ENCODE data around the gene CTNNBL1. TPM values are rescaled to one million over a fixed set of nuclear protein-coding genes. Genes with fewer than 3 reads are reported as not detected.

The CTNNBL1 gene
- total RNA-seq, 1 donor from 2014 or later, result 58.0 TPM

DNA sequence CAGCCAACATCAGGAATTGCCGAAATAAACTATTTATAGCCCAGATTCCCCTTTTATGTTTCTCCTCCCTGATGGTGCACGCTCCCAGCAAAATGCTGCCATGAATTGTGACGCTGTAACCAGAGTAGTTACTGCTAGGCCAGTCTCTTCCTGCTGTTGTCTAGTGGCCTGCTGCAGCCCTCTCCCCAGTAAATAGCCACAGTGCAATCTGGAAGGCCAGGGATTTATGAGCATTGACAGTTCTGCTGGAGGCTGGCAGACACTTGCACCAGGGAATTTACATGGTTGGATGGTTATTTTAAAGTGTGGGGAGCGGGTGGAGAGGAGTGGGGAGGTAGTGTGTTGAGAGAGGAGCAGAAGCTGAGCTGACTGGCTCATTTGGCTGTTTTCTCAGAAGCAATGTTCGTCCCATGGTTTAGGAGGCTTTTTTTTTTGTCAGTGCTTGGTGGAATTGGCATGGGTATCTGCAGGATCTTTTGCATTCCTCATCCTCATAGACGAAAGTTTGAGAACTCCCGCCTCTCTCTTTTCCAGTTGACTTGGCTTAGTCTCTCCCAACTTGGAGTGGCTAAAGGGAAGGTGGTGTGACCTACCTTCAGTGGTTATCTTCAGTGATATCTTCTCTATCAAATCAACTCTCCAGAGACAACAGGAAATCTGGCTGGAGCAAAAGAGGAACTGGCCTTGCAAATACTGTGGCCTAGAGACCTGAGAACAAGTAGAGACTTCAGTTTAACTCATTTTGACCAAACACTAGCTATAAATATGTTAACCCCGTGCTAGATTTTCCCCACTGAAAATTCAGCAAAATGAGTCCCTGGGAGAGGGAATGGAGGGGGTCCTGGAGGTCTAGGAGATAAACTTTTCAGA lies 109.8 kb downstream of the CTNNBL1 start:
- Mint-ChIP-seq H3K27ac (ENCODE audit: unreplicated experiment) (peak overlapping the region; percentile 50), H3K4me1 (ENCODE audit: low read depth, unreplicated experiment) (peaks cover 16% of the 10 kb centered on the region), H3K36me3 (ENCODE audit: unreplicated experiment) (no peaks in the 10 kb centered on the region), H3K9me3 (ENCODE audit: unreplicated experiment) (no peaks in the 10 kb centered on the region), H3K4me3 (ENCODE audit: unreplicated experiment) (no peak overlapping the region), H3K27me3 (ENCODE audit: unreplicated experiment) (no peaks in the 10 kb centered on the region)
- TF ChIP-seq, protein P1, sequence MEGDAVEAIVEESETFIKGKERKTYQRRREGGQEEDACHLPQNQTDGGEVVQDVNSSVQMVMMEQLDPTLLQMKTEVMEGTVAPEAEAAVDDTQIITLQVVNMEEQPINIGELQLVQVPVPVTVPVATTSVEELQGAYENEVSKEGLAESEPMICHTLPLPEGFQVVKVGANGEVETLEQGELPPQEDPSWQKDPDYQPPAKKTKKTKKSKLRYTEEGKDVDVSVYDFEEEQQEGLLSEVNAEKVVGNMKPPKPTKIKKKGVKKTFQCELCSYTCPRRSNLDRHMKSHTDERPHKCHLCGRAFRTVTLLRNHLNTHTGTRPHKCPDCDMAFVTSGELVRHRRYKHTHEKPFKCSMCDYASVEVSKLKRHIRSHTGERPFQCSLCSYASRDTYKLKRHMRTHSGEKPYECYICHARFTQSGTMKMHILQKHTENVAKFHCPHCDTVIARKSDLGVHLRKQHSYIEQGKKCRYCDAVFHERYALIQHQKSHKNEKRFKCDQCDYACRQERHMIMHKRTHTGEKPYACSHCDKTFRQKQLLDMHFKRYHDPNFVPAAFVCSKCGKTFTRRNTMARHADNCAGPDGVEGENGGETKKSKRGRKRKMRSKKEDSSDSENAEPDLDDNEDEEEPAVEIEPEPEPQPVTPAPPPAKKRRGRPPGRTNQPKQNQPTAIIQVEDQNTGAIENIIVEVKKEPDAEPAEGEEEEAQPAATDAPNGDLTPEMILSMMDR (IDR thresholded peaks at IDR 0.05; ENCODE audit: partially characterized antibody, unreplicated experiment), result no peak
- DNase-seq, result no peak

DNA sequence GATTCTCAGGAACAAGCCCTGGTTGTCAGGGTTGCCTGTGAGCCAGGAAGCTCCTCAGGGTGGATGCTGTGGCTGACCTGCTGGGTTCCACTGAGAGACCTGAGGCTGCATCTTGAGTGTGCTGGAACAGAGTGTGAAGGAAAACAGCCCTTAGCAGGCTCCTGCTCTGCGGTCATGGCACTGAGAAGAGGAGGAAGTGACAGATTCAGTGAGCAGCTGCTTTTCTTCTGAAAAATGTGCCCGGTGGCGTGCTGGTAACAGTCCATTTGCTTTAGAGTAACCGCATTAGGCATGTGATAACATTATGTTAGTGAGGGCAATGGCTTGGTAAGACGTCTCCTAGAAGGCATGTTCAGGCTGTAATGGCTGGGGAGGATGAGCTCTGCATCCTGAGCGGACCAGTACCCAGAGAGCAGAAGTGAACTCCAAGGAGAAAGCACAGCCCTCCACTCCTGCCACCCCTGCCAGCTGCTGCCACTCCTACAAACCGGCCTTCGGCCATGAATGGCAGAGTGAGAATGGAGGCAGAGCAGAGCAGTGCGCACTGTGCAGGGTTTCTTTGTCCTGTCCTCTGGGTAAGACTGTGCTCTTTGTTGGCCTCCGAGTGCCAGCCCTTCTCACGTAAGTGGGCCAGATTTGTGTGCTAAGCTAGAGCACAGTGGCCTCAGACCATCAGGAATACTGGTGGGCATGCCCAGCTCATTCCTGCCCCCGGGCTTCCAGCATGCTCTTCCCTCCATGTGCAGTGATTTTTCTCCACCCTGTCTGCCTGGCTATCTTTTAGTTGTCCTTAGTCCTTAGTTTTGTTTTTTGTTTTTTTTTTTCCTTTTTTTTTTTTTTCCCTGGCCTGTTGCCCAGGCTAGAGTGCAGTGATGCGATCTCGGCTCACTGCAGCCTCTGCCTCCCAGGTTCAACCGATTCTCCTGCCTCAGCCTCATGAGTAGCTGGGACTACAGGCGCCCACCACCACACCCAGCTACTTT lies 111.0 kb downstream of the CTNNBL1 start:
- Mint-ChIP-seq H3K4me1 (ENCODE audit: low read depth, unreplicated experiment) (peaks cover 16% of the 10 kb centered on the region), H3K9me3 (ENCODE audit: unreplicated experiment) (no peaks in the 10 kb centered on the region)
- DNase-seq, result no peak

GRCh38 chr20:37807471-37808232 lies 113.8 kb downstream of the CTNNBL1 start:
- Mint-ChIP-seq H3K9me3 (ENCODE audit: unreplicated experiment) (no peaks in the 10 kb centered on the region), H3K36me3 (ENCODE audit: unreplicated experiment) (peaks cover 9% of the 10 kb centered on the region), H3K4me3 (ENCODE audit: unreplicated experiment) (no peak overlapping the region), H3K27ac (ENCODE audit: unreplicated experiment) (no peak overlapping the region), H3K4me1 (ENCODE audit: low read depth, unreplicated experiment) (peaks cover 16% of the 10 kb centered on the region), H3K27me3 (ENCODE audit: unreplicated experiment) (no peaks in the 10 kb centered on the region)
- TF ChIP-seq, protein P1 (IDR thresholded peaks at IDR 0.05; ENCODE audit: partially characterized antibody, unreplicated experiment), result no peak
- no peak for DNase-seq

More for the DNA sequence above, 111.0 kb downstream of the CTNNBL1 start:
- Mint-ChIP-seq H3K27ac (ENCODE audit: unreplicated experiment) (no peak overlapping the region), H3K27me3 (ENCODE audit: unreplicated experiment) (no peaks in the 10 kb centered on the region), H3K4me3 (ENCODE audit: unreplicated experiment) (no peak overlapping the region), H3K36me3 (ENCODE audit: unreplicated experiment) (peaks cover under 1% of the 10 kb centered on the region)
- TF ChIP-seq, protein P1 (IDR thresholded peaks at IDR 0.05; ENCODE audit: partially characterized antibody, unreplicated experiment), result no peak

DNA sequence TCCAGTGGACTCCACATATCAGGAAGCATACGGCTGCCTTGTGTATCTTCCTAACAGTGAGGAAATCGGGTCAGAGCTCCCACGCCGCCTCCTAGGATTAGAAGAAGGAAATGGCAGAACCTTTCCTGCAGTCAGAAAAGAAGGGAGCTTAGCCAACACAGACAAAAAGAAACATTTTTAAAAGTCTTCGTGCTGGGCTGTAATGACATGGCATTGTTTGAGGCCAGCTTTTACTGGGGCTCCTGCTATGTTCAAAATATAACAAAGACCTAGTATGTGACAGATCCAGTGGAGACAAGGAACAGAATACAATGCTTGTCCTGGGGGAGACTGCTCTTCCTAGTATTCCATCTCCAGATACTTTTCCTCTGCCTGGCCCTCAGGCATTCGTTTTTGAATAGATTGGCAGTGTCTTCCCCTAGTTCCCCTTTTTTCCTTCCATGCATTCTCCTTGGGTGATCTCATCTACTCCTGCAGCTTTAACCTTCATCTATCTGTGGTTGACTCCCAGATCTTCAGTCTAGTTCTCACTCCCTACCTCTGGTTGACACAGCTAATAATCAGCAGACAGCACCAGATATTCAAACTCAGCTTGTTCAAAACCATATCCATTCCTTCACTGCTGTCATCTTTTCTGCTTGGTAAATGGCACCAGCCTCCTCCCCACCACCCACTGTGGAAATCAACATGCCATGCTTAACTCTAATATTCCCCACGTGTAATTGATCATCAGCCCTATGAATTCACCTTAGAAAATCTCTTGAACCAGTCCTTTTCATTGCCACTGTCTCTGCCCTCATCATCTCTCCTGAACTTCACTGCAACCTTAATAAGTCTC lies 114.6 kb downstream of the CTNNBL1 start:
- H3K36me3 Mint-ChIP-seq (ENCODE audit: unreplicated experiment), result peaks cover 9% of the 10 kb centered on the region
- no peaks in the 10 kb centered on the region for H3K9me3 Mint-ChIP-seq (ENCODE audit: unreplicated experiment)
- DNase-seq, result no peak
- H3K4me1 Mint-ChIP-seq (ENCODE audit: low read depth, unreplicated experiment), result peaks cover 12% of the 10 kb centered on the region
- H3K27ac Mint-ChIP-seq (ENCODE audit: unreplicated experiment), result no peak overlapping the region
- TF ChIP-seq, protein P1 (IDR thresholded peaks at IDR 0.05; ENCODE audit: partially characterized antibody, unreplicated experiment), result no peak
- H3K4me3 Mint-ChIP-seq (ENCODE audit: unreplicated experiment), result no peak overlapping the region
- H3K27me3 Mint-ChIP-seq (ENCODE audit: unreplicated experiment), result no peaks in the 10 kb centered on the region

Data from glutamatergic neuron (in vitro differentiated cells).